Aorta (tissue), 5 donors: ENCODE measurements around the gene UAP1L1. TPM values are rescaled to one million over a fixed set of nuclear protein-coding genes. Genes with fewer than 3 reads are reported as not detected.

Source experiments
- ATAC-seq: fragments of 200-7000 bp; cut with Tn5 transposase; one replicate; pipeline ENCODE4 v1.9.1; 2022; ENCODE audit warnings: moderate library complexity; ENCODE audit not compliant: low FRiP score
- DNase-seq, 2 donors: peaks; one replicate each; pipeline ENCODE4 v3.0.0-alpha.2; 2020
- H3K27ac ChIP-seq, 2 donors: one replicate each; pipeline ENCODE4 v1.5.1; 2013; ENCODE audit warnings: low read length in 2 of 2, mild to moderate bottlenecking in 2 of 2, moderate library complexity in 2 of 2, control low read depth in 1 of 2, inconsistent platforms in 1 of 2, low read depth in 1 of 2
- H3K27me3 ChIP-seq, 2 donors: one replicate each; pipeline ENCODE4 v1.6.1; 2013; ENCODE audit warnings: control low read depth in 1 of 2, low read length in 1 of 2, mild to moderate bottlenecking in 1 of 2, moderate library complexity in 1 of 2; ENCODE audit not compliant: insufficient read depth in 2 of 2, control insufficient read depth in 1 of 2
- H3K36me3 ChIP-seq, 2 donors: one replicate each; pipeline ENCODE4 v1.6.1; 2013; ENCODE audit warnings: control low read depth in 1 of 2, low read length in 1 of 2, mild to moderate bottlenecking in 1 of 2; ENCODE audit not compliant: insufficient read depth in 2 of 2, control insufficient read depth in 1 of 2
- H3K4me1 ChIP-seq, 2 donors: one replicate each; pipeline ENCODE4 v1.6.1; 2013; ENCODE audit warnings: low read length in 2 of 2, control low read depth in 1 of 2, mild to moderate bottlenecking in 1 of 2, moderate library complexity in 1 of 2; ENCODE audit not compliant: insufficient read depth in 2 of 2, control insufficient read depth in 1 of 2
- H3K4me3 ChIP-seq, 2 donors: one replicate each; pipeline ENCODE4 v1.5.1; 2013; ENCODE audit warnings: low read length in 2 of 2, control low read depth in 1 of 2, mild to moderate bottlenecking in 1 of 2
- H3K9me3 ChIP-seq: one replicate; pipeline ENCODE4 v1.6.1; 2013; ENCODE audit warnings: mild to moderate bottlenecking, low read length; ENCODE audit not compliant: control insufficient read depth
- WGBS, 2 donors: extraction: QIAGEN DNeasy Blood & Tissue Kit; methylation state at CpG; one replicate each; pipeline ENCODE4 v1.1.7; 2013; 5-methylcytosine and 5-hydroxymethylcytosine counted together
- intact Hi-C, 2 donors: fragments of 100-400 bp; cut with DNase I; formaldehyde crosslinking; loops; one replicate each; pipeline versions ENCODE4 v1.14.2 to v1.15.0; 2022
- polyA plus RNA-seq, 2 donors: library from polyadenylated mRNA; stranded (reverse); fragments of 200-250 nt; gene quantifications; one replicate each; pipeline ENCODE4 v1.2.3, GENCODE V29; 2013
- total RNA-seq, 2 donors: library from RNA; stranded (reverse); fragmentation: NEBNext Ultra II Directional; extraction: Animal tissue kit (Norgen Biotek cat#: 25700); gene quantifications; one replicate each; pipeline ENCODE4 v1.2.1, GENCODE V29; 2021
- donor health status: healthy with polysubstance abuse.
- donor health status: Bipolar disorder and iron deficiency.
- donor health status: DM: no; HTN: no; CAD: no.
- donor health status: DM: no; HTN: no; CAD: no.
- donor health status: DM: yes; HTN: yes; CAD: no.

UAP1L1 gene
- total and polyA plus RNA-seq, 4 donors = 4.1 to 20.6 (median 10.5) TPM

DNA sequence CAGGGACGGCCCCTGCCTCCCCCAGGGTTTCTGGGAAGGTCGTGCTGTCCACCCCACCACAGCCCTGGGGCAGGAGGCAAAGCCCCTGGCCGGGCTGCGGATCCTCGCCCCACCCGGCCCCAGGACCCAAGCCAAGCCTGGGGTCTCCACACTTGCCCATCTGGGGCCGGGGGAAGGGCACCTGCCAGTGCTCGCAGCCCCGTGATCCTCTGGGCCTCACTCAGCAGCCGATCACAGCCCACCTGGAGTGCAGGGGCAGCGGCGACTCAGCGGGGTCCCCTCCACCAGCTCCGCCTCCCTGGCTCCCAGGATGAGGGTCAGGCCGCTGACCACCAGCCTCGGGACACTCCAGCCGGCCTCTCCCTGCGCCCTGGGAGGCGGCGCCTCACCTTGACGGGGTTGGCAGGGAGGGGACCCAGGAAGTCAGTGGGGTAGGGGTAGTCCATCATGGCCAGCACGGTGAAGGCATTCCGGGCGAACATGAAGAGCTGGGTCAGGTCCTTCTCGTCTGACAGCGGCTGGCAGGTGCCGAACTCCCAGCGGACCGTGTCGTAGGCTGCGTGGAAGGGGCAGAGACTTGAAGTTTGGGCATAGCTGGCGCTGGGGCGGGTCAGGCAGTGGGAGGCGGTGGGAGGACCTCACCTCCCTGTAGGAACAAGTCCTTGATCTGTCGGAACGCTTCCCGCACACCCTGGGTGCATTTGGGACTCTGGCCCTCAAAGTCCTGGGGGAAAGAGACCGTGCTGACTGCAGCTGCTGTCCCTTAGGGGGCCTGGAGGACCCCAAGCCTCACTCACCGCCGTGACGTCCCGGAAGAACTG, 35.5 kb downstream of the UAP1L1 start:
- Histone ChIP-seq H3K36me3 (peaks cover 0 to 2% of the 10 kb centered on the region in 2 donors), H3K9me3 (no peaks in the 10 kb centered on the region), H3K27ac (no peak overlapping the region), H3K4me1 (no peaks in the 10 kb centered on the region), H3K27me3 (no peaks in the 10 kb centered on the region), H3K4me3 (no peak overlapping the region)
- intact Hi-C loops = no loop called here
- no peak for DNase-seq
- ATAC-seq = no peak
- WGBS, 2 donors = 96 to 97% methylated on average over 41 to 42 of the region's 42 CpGs

- ATAC-seq (no peak), DNase-seq (no peak)
- intact Hi-C loops = no loop called here
- Histone ChIP-seq H3K36me3 (no peaks in the 10 kb centered on the region), H3K4me1 (no peaks in the 10 kb centered on the region), H3K27me3 (no peaks in the 10 kb centered on the region), H3K27ac (no peak overlapping the region), H3K4me3 (peak overlapping the region; percentile 66 to 76), H3K9me3 (no peaks in the 10 kb centered on the region)
- 30 to 53% methylated on average over 27 to 66 of the region's 66 CpGs for WGBS, 2 donors
Observed at GRCh38 chr9:137113385-137114159, 36.3 kb downstream of the UAP1L1 start.

- peak overlapping the region; percentile 66 to 76 for H3K4me3 ChIP-seq
- 1% methylated on average over 31 to 45 of the region's 45 CpGs for WGBS, 2 donors
- no peak overlapping the region for H3K27ac ChIP-seq
- intact Hi-C loops = no loop called here
- H3K4me1 ChIP-seq = no peaks in the 10 kb centered on the region
- no peaks in the 10 kb centered on the region for H3K36me3 ChIP-seq
- H3K9me3 ChIP-seq = no peaks in the 10 kb centered on the region
- H3K27me3 ChIP-seq = no peaks in the 10 kb centered on the region
- ATAC-seq = no peak
- no peak for DNase-seq
Observed at GRCh38 chr9:137114220-137114612, 36.9 kb downstream of the UAP1L1 start.

DNA sequence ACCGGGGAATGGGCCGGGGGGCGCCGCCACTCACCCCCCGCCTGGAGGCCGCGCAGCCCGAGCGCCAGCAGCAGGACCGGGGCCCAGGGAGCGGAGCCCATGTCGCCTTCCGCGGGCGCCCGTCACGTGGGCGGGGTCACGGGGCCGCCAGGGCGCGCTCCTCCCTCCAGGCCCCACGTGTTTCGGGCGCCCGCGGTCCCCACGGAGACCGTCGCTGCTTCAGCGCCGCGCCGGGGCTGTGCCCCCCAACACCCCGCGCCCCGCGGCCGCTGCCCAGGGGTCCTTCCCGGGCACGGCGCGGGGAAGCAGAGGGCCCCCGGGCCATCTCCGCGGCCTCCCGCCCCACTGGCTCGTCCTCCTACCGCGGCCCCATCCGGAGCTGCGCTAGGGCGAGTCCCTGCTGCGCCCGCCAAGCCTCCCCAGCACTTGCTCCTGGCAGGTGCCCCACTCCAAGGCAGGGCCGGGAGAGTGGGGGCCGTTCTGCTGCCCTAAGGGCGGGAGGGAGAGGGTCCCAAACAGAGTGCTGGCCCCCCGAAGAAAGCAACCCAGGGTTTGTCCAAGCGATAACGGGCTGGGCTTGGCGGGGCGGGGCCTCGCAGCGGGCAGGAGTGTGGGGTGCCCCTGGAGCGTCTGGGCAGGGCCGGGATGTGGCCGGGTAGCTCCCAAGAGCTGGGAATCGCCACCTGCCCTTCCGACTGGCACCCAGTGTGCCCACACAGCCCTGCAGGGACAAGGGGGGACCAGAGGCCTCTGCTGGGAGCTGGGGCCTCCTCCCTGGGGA, 37.5 kb downstream of the UAP1L1 start, which contains the start of gene DPP7:
Gene DPP7, minus strand, starts transcription at position 121 of the 781 bp plus-strand sequence. Its CDS starts 20 bp downstream, at position 101.
- Histone ChIP-seq H3K4me3 (peak within 1 kb of the TSS; percentile 66 to 76), H3K9me3 (no peaks in the 10 kb centered on the region), H3K27me3 (no peaks in the 10 kb centered on the region), H3K27ac (no peak within 1 kb of the TSS), H3K4me1 (no peaks in the 10 kb centered on the region), H3K36me3 (no peaks in the 10 kb centered on the region)
- DNase-seq = peak; percentile 87 to 92
- intact Hi-C loops = no loop called here
- WGBS, 2 donors = 7 to 8% methylated on average over 54 to 70 of the region's 70 CpGs
- ATAC-seq = peak; percentile 88

- 67 to 71% methylated on average over 20 to 21 of the region's 21 CpGs for WGBS, 2 donors
- ATAC-seq = no peak
- Histone ChIP-seq H3K4me3 (no peak overlapping the region), H3K27ac (no peak overlapping the region), H3K4me1 (no peaks in the 10 kb centered on the region), H3K27me3 (no peaks in the 10 kb centered on the region), H3K9me3 (no peaks in the 10 kb centered on the region), H3K36me3 (no peaks in the 10 kb centered on the region)
- intact Hi-C loops = no loop called here
- DNase-seq = no peak
Observed at GRCh38 chr9:137115394-137116026, 38.2 kb downstream of the UAP1L1 start.

- intact Hi-C loops = no loop called here
- DNase-seq = no peak
- no peak overlapping the region for H3K4me3 ChIP-seq
- WGBS, 2 donors = 25 to 30% methylated on average over 6 of the region's 6 CpGs
- no peak for ATAC-seq
- H3K27ac ChIP-seq = no peak overlapping the region
- no peaks in the 10 kb centered on the region for H3K9me3 ChIP-seq
- no peaks in the 10 kb centered on the region for H3K27me3 ChIP-seq
- no peaks in the 10 kb centered on the region for H3K4me1 ChIP-seq
- H3K36me3 ChIP-seq = no peaks in the 10 kb centered on the region
Observed at GRCh38 chr9:137116027-137116507, 38.8 kb downstream of the UAP1L1 start.

DNA sequence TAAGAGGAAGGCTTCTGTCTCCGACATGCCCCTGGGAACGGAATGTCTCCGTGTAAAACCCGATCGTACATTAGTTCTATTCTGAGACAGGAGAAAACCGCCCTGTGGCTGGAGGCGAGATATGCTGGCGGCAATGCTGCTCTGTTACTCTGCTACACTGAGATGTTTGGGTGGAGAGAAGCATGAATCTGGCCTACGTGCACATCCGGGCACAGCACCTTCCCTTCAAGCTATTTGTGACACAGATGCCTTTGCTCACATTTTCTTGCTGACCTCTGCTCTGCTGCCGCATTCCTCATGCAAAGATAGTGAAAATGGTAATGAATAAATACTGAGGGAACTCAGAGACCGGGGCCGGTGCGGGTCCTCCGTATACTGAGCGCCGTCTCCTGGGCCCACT, 39.4 kb downstream of the UAP1L1 start:
- intact Hi-C loops = no loop called here

GRCh38 chr9:137117269-137117731, 40.0 kb downstream of the UAP1L1 start:
- no peaks in the 10 kb centered on the region for H3K36me3 ChIP-seq
- H3K27ac ChIP-seq = no peak overlapping the region
- no peaks in the 10 kb centered on the region for H3K9me3 ChIP-seq
- 82% methylated on average over 15 of the region's 15 CpGs for whole genome bisulfite sequencing, 2 donors
- no peaks in the 10 kb centered on the region for H3K4me1 ChIP-seq
- ATAC-seq (no peak), DNase-seq (peak in 1 of 2 donors; percentile 66)
- intact Hi-C loops = no loop called here
- H3K4me3 ChIP-seq = no peak overlapping the region
- no peaks in the 10 kb centered on the region for H3K27me3 ChIP-seq

More for the DNA sequence above, 39.4 kb downstream of the UAP1L1 start:
- H3K27me3 ChIP-seq = no peaks in the 10 kb centered on the region
- DNase-seq (no peak), ATAC-seq (no peak)
- H3K27ac ChIP-seq = no peak overlapping the region
- no peaks in the 10 kb centered on the region for H3K36me3 ChIP-seq
- H3K4me1 ChIP-seq = no peaks in the 10 kb centered on the region
- no peaks in the 10 kb centered on the region for H3K9me3 ChIP-seq
- 34 to 57% methylated on average over 17 of the region's 17 CpGs for WGBS, 2 donors
- no peak overlapping the region for H3K4me3 ChIP-seq
